Right lobe of liver (tissue), 4 donors: ENCODE measurements around the gene MAEA.

Experiments used
- POLR2A ChIP-seq: fragments of 450-650 bp; IDR thresholded peaks from one replicate; pipeline ENCODE4 v1.6.1; 2017; ENCODE audit warnings: antibody characterized with exemption, mild to moderate bottlenecking
- TF ChIP-seq, protein P1 (sequence below), 4 donors: fragments of 200-600 bp in 3 of 4; fragments of 450-650 bp in 1 of 4; IDR thresholded peaks; one replicate each; pipeline versions ENCODE4 v1.5.1 to v1.8.0; 2016 to 2022; ENCODE audit warnings: antibody characterized with exemption in 4 of 4, mild to moderate bottlenecking in 2 of 4
- donor health status: DM: no; HTN: no; CAD: no.
- donor health status: DM: no; HTN: no; CAD: no.
- donor health status: DM: no; HTN: yes; CAD: no.

DNA sequence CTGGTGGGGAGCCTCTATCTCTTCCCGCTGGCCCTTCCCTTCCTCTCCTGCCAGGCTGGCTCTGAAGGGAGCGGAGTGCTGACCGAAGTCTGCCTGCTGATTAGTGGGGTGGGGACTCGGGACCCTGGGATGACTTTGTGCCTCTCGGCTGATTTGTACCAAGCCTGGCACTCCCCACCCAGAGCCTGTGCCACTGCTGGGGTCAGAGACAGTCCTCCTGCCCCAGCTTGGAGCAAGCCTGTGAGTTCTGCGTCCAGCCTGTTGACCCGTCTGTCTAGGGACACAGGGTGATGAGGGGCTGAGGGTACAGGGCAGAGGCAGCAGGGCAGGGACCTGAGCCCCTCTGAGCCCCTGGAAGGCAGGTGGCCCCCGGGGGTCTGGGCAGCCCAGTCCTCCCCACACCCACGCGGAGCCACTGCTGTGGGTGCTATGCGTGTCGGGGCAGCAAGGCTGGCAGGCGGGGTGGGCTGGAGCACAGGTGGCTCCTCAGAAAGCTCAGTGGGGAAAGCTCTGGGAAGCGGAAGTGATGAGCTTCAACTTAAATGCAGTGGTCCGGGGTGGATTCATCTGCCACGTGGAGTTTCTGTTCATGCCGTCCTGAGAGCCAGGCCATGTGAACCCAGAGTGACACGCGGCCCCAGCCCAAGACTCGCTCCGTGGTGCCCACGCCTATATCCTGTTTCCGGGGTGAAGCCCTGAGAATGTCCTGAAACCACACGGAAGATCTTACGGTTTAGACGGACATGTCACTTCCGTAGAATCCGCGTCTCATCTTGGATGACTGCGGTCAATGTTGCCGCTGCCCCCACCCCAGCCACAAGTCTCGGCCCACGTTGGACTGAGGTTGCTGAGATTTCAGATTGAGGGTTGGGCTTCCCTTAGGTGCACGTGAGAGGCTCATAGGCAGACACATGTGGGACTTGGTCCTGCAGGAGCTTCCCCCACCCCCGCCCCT lies 36.3 kb downstream of the MAEA start:
- TF ChIP-seq, protein P1, sequence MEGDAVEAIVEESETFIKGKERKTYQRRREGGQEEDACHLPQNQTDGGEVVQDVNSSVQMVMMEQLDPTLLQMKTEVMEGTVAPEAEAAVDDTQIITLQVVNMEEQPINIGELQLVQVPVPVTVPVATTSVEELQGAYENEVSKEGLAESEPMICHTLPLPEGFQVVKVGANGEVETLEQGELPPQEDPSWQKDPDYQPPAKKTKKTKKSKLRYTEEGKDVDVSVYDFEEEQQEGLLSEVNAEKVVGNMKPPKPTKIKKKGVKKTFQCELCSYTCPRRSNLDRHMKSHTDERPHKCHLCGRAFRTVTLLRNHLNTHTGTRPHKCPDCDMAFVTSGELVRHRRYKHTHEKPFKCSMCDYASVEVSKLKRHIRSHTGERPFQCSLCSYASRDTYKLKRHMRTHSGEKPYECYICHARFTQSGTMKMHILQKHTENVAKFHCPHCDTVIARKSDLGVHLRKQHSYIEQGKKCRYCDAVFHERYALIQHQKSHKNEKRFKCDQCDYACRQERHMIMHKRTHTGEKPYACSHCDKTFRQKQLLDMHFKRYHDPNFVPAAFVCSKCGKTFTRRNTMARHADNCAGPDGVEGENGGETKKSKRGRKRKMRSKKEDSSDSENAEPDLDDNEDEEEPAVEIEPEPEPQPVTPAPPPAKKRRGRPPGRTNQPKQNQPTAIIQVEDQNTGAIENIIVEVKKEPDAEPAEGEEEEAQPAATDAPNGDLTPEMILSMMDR (IDR thresholded peaks at IDR 0.05) = no peak
- no peak for TF ChIP-seq POLR2A
